NCI-H1417 (cell line): ENCODE data around the gene XRCC2.
"Not testable (repeated sequence)": the region's sequence is repeated elsewhere in the genome, so short reads cannot be mapped to it uniquely, and the experiment has no call there.

Experiments
- DNase-seq, 3 experiments: peaks; one replicate each; lab custom pipeline; 2025; lab: John Stamatoyannopoulos, UW

Gene XRCC2

GRCh38 chr7:152675759-152676636 lies at the start of gene XRCC2:
XRCC2 (minus strand) TSS chr7:152676141; CDS start chr7:152676079, 62 bp downstream.
- peak; percentile 98 to 99 (median 98) for DNase-seq

- DNase-seq = no peak
These were observed 47.4 kb upstream of the XRCC2 start for GRCh38 chr7:152723364-152723763.

DNA sequence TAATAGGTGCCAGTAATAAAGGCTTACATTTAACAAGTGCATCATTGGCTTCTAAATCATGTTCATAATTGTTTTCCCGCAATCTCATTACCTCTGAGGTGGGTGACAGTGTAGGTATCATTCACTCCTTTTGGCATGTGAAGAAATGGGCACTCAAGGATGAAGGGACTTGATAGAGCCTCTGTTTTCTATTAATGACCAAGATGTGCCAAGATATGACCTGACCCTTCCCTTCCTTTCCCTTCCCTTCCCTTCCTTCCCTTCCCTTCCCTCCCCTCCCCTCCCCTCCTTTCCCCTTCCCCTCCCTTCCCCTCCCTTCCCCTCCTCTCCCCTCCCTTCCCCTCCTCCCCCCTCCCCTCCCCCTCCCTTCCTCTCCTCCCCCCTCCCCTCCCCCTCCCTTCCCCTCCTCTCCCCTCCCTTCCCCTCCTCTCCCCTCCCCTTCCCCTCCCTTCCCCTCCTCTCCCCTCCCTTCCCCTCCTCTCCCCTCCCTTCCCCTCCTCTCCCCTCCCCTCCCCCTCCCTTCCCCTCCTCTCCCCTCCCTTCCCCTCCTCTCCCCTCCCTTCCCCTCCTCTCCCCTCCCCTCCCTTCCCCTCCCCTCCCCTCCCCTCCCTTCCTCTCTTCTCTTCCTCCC lies 36.6 kb upstream of the XRCC2 start:
- not testable (repeated sequence) for DNase-seq

- no peak for DNase-seq
These were observed 35.6 kb upstream of the XRCC2 start for GRCh38 chr7:152711444-152711944.

GRCh38 chr7:152710153-152710442 lies 34.2 kb upstream of the XRCC2 start:
- peak in 1 of 3 experiments; percentile 57 for DNase-seq

DNA sequence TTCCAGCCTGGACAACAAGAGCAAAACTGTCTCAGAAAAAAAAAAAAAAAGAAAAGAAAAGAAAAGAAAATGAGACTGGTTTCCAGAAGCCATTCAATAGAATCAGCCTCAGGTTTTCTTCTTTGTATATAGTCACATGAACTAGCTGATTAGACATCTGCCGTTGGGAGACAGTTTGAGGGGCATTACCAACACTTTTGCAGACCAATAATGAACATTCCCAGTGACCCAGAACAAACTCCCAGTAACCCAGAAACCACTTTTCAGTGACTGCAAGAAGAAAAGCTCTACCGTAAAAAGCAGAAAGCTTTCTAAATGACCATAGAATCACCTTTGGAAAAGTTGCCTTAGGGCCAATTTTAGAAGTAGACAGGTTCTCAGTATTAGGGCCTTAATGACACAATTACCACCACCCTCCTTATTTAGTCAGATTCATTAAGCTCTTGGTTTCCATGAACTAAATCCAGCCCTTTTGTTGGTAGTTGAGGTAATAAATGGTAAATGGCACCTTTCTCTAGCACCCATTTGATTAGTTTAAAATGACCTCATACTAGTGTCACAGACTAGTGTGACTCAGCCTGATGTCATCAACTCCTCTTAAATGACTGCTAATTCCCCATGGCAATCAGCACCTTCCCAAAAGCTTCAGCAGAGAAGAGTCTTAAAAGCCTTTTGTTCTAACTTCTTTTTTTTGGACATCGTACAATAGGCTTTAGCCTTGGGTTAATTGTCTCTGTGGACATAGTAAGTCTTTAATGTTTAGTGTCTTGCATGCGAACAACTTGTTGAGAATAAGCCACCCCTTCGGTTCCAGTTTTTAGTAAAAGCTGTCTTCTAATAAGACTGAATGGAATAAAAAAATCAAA lies 33.6 kb upstream of the XRCC2 start:
- peak in 2 of 3 experiments; percentile 32 to 57 for DNase-seq

DNA sequence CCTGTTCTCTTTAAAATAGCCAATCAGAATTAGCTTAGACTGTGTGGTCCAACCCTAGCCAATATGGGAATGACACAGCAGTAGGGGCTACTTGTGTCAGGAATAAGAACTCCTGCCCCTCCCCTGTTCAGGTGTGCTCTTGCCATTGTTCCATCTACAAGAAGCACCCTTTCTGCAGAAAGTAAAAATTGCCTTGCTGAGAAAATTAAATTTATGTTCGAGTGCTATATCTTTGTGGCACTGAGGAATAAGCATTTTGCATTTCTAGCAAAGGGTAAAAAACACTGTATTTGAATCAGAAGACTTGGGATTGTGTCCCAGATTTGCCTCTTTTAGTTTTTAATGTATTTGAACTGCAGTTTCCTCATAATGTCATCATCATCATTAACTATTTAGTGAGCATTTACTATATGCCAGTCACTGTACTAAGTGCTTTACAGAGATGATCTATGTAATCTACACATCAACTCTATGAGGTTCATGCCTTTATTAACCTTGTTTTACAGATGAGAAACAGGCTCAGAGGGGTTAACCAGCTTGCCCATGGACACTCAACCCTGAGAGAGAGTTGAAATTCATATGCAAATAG lies 28.9 kb upstream of the XRCC2 start:
- DNase-seq = no peak

DNA sequence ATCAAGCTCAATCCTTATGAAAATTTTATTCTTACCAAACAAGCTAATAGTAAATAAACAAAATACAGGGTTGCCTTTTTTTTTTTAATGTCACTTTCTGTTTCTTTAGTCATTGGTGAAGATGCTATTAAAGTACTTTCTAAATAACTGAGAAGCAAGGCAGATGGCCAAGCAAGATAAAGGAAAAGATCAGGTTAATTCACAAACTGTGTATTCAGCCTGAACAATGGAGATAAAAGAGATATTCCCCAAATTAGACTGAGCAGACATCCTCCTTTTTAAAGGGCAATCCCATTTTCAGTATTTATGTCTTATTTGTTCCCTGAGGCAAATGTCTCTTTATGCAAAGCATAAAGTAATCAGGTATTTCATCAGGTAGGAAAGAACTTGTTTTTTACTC lies 23.1 kb upstream of the XRCC2 start:
- DNase-seq = no peak

GRCh38 chr7:152697268-152697974 lies 21.5 kb upstream of the XRCC2 start:
- not testable (repeated sequence) for DNase-seq

GRCh38 chr7:152692196-152692595 lies 16.3 kb upstream of the XRCC2 start:
- DNase-seq = not testable (repeated sequence)

DNA sequence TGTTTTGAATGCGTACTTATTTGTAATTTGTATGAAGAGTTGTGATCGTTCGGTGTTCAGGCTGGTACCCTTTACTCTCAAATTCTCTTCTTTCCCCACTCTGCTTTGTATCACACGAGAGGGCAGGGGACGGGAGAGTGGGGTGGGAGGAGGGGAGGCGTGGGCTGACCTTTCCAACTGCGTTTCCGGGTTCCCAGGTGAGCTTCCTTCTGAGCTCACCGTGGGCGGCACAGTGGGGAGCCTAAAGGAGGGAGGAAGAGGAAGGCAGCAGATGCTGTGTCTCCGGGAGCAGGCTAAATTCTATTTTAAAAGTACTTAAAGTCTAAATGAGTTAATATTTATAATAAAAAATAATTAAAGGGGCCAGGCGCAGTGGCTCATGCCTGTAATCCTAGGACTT lies 7.4 kb upstream of the XRCC2 start:
- DNase-seq = peak in 1 of 3 experiments; percentile 25

GRCh38 chr7:152677808-152678670 lies 2.1 kb upstream of the XRCC2 start:
- peak; percentile 83 to 99 (median 96) for DNase-seq

GRCh38 chr7:152674860-152675758 lies 832 bp downstream of the XRCC2 start:
- DNase-seq = peak; percentile 50 to 94 (median 79)

- no peak for DNase-seq
These were observed 2.0 kb downstream of the XRCC2 start for GRCh38 chr7:152673897-152674296.

DNA sequence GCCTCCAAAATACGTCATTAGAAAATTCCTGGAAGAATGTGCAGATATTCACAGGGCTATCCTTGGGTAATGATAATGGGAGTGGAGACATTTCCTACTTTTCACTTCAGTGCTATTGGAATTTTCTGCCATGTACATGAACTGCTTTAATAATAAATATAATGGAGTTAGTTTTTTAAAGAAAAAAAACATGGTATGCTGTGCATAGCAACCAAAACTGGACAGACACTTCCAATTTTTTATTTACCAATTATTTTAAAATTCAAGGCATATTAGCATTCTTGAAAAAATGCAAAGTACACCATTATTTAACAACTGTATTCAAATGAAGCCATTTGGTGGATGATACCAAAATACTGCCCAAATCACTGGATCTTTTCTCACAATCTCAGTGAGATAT lies 3.3 kb downstream of the XRCC2 start:
- no peak for DNase-seq

DNA sequence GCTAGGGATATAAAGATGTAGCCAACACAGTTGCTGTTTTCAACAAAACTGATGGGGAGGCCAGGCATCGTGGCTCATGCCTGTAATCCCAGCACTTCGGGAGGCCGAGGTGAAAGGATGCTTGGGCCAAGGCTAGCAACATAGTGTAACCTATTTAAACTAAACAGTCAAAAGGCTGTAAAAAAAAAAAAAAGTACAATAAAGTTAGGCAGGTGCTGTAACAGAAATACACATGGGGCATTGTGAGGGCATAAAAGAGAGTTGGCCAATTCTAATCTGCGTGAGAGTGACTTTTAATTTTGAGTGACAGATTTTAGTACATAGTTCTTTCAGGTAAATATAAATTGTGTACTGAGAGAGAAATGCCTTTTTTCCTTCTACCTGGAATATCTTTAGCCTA lies 6.2 kb downstream of the XRCC2 start:
- DNase-seq = no peak

- no peak for DNase-seq
These were observed 7.0 kb downstream of the XRCC2 start for GRCh38 chr7:152668975-152669374.

GRCh38 chr7:152667958-152668357 lies 8.0 kb downstream of the XRCC2 start:
- DNase-seq = no peak

DNA sequence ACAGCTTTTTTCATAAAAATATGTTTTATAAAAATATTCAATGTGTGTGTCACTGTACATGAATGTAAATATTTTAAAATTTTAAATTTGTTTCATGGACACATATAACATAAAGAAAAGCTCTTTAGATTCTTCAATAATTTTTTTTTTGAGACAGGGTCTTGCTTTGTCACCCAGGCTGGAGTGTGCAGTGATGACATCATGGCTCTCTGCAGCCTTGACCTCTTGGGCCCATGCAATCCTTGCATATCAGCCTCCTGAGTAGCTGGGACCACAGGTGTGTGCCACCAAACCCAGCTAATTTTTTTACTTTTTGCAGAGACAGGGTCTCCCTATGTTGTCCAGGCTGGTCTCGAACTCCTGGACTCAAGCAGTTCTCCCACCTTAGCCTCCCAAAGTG lies 9.9 kb downstream of the XRCC2 start:
- DNase-seq = no peak
